Measurements from ENCODE around the gene KIF16B.

DNA sequence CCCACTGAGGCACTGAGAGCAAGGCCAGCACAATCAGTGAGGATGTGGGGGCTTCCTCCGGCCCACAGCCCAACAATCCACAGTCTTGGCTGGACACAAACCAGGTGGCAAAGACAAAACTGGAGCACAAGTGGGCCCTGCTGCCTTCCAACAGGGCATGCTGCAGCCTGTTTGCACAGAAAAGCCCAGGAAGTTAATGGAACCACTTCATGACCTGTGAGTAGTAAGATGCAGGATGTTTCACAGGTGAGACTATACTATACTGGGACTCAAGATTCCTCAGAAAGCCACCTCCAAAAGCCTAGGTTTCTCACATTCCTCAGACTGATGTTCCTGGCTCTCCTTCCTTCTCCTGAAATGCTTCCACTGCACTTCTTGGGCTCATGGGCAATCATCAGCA, 235.5 kb downstream of the KIF16B start:
- TF ChIP-seq, protein P1, sequence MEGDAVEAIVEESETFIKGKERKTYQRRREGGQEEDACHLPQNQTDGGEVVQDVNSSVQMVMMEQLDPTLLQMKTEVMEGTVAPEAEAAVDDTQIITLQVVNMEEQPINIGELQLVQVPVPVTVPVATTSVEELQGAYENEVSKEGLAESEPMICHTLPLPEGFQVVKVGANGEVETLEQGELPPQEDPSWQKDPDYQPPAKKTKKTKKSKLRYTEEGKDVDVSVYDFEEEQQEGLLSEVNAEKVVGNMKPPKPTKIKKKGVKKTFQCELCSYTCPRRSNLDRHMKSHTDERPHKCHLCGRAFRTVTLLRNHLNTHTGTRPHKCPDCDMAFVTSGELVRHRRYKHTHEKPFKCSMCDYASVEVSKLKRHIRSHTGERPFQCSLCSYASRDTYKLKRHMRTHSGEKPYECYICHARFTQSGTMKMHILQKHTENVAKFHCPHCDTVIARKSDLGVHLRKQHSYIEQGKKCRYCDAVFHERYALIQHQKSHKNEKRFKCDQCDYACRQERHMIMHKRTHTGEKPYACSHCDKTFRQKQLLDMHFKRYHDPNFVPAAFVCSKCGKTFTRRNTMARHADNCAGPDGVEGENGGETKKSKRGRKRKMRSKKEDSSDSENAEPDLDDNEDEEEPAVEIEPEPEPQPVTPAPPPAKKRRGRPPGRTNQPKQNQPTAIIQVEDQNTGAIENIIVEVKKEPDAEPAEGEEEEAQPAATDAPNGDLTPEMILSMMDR (IDR thresholded peaks at IDR 0.05) = no peak
- TF ChIP-seq ZFX (IDR thresholded peaks at IDR 0.05; ENCODE audit: borderline replicate concordance) = no peak
